NCI-H187 (cell line): ENCODE results near the gene SI.
"Not testable (repeated sequence)": the region's sequence is repeated elsewhere in the genome, so short reads cannot be mapped to it uniquely, and the experiment has no call there.

Experiments used
- DNase-seq, 2 experiments: peaks; one replicate each; lab custom pipeline; 2025; lab: John Stamatoyannopoulos, UW

The SI gene

DNA sequence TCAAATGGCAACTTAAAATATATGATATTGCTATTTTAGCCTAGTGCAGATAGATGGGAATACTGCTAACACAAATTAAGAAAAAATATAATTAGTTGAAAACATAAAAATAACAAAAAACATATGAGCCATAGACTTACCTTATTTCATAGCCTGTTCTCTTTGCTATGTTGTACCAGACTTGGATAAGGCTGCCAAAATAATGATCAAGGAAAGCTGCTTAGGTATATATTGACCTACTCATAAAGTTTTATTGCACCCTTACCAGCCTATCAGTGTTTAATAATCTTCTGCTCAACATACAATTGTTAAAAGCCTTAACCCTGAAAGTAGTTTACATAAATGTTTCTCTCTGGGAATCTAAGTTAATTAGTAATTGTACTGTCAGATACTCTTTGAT, at the start of gene SI:
Gene SI (minus strand): TSS at position 204 of the 400 bp plus-strand sequence. CDS start 2,484 bp downstream, outside the sequence.
- DNase-seq, result no peak

DNA sequence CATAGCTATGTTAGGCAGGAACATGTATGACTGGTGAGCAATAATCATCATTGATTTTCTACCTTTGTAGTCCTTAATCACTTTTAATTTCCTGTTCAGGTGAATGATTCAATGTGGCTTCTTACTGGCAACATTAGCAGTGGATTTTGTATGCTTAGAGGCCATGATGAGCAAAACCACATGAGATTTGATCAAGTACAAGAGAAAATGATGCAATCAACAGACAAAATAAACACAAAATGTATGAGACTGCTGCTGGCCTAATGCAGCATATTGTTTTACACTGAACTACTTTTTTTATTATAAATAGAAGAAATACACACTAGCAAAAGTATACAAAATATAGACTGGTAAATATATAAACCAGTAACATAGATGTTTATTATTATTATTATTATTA, 47.5 kb upstream of the SI start:
- no peak for DNase-seq

DNA sequence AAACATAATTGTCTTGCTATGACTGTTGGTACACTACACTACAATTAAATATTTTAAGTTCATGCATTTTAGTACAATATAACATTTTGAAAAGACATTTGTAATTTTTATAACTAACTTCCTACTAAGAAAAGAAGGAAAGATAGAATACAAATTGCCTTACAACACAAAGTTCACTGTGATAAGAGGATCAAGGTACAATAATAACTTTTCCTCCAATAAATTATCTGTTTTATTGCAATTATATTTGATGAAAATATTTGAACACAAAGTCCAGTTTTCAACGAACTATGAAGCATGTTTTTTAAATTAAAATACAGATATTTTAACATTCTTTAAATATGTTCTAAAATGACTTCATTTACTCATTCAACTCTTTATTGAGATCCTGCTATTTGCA, 33.1 kb upstream of the SI start:
- DNase-seq, result no peak

DNA sequence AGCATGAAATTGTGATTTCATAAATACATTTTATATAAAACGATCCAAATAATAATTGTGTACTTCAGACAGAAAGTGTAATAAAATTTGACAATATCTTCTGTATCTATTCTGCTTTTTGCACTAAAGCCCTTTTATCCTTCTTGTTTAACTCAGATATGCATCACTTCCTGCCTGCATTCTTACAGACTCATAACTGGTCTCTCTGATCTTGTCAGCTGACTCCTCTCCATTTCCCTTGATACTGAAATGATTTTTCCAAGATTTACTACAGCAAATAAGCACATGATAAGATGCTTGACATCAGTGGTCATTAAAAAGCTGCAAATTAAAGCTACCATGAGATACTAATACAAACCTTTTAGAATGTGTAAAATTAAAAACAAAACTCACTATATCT, 25.3 kb upstream of the SI start:
- DNase-seq, result no peak

DNA sequence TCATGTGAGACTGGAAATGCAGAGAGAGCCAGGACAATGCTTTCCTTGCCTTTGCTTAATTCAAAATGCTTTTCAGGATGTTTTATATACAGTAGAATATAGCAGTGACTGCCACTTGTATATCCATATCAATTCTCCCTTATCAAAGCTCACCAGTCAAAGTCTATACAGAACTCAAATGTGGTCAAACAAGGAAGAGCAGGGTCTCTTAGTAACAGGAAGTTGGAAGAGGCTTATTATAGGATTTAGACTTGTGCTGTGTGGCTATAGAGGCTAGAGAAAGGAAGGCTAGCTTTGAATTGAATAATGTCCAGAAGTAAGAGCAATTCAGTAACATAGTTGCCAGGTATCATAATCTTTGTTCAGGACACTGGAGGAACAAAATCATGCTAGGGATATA, 4.4 kb upstream of the SI start:
- no peak for DNase-seq

DNA sequence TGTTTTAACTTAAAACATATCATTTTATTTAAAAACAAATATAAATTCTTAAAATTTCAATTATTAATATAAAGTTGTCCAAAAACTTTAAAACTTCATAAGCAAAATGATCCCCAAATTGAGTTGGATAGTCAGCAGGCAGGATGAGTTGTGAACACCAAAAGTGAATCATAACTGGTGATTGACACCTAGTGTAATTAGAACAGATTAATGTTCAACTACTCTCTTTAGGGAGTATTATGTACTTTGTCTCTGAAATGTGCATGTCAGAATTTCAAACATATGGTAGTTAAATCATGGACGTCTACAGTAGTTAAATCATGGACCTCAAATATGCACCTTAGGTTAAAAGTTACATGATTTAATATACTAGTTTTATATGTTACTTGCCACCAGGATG, 2.9 kb upstream of the SI start:
- DNase-seq, result no peak

DNA sequence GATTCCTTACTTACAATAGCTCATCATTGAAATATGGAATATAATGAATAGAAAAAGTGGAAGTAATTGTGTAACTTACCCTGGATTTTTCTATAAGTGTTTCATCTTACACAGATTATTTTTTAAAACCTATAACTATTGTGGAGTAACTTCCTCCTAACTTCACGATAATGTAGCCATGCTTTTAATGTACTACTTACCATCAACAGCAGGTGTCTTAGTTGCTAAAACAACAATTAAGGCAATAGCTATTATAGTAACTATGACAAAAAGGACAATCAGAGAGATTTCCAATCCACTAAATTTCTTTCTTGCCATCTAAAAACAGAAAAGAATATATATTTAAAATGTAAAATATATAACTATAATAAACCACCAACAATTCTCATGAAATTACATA, 2.6 kb downstream of the SI start:
- no peak for DNase-seq

DNA sequence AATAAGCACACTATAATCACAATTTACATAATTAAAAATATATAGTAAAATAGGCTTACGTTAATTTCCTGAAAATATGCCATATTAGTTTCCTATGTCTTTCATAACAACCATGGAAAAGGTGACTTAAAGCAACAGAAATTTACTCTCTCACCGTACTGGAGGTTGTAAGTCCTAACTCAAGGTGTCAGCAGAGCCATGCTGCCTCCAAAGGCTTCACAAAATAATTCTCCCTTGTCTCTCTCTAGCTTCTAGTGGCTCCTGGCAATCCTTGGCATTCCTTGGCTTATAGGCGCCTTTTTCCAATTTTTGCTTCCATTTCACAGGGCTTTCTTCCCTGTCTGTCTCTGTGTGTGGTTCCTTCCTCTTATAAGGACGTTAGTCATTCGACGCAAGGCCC, 7.6 kb downstream of the SI start:
- DNase-seq, result no peak

DNA sequence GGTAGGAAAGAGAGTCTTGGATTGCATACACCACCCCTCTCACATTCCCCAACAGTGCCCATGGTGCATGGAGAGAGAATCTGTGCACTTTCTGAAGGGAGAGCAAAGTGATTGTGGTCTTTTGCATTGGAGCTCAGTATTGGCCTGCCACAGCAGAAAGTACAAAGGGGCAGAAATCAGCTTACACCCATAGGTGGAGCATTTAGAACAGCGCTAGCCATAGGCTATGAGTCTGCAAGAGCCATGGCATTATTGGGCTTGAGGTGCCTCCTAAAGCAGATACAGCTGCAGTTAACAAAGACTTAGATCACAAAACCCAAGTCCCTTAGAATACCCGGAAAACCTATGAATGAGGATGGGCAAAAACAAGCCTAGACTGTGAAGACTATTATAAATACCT, 21.8 kb downstream of the SI start:
- no peak for DNase-seq

DNA sequence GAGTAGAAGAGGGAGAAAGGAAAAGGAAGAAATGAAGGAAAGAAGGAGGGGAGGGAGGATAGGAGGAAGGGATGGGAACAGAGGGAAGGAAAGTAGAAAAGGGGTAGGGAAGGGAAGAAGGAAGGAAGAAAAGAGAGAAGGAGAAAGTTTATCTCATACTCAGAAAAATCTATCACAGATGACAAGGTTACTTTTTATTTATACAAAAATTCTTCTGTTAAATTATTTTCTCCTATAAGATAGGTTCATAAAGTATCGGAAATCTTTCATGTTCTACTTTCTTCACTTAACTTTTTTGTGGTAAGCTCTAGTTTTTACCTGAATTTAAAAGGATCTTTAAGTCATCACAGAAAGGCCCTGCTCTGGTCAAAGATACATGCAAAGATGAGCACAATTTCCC, 38.1 kb downstream of the SI start:
- no peak for DNase-seq

DNA sequence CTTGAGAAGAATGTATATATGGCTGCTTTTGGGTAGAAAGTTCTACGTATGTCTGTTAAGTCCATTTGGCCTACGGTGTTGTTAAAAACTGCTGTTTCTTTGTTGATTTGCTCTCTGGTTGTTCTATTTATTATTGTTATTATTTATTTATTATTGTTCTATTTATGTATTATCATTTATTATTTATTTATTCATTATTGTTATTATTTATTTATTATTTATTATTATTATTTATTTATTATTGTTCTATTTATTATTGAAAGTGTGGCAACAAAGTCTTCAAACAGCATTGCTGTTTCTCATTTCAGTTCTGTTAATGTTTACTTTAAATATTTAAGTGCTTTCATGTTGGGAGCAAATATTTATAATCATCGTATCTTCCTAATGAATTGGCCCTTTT, 66.7 kb downstream of the SI start:
- no peak for DNase-seq

DNA sequence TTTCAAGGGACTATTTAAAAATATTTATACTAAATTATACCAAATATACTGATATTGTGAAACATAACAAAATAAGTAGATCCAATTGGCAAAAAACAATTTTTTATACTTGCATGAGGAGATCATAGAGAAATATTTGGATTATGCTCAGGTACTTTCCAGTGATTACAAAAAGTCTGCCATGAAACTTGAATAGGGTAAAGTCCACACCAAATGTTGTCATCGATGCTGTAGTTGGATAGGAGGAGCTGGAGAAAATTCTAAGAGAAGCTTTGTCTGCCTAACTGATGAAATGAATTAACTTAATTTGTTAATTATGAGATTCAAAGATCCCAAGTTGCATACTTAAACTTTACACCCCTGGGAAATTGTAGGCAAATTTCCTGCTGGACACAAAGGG, 93.3 kb downstream of the SI start:
- no peak for DNase-seq

DNA sequence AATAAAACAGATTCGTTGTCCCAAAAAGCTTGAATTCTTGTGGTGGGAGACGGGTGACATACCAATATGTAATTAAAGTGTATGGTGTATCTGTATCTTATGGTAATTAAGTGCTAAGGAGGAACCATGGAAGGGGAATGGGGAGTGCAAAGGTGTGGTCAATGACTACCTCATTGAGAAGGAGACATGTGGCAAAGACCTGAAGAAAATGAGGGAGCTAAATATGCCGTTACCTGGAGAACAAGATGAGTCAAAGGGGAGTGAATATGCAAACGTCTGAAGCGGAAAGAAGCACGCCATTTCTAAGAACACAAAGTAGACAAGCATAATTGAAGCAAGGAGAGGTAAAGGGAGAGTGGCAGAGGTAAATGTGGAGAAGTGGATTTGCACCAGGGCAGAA, 115.7 kb downstream of the SI start:
- DNase-seq, result no peak

DNA sequence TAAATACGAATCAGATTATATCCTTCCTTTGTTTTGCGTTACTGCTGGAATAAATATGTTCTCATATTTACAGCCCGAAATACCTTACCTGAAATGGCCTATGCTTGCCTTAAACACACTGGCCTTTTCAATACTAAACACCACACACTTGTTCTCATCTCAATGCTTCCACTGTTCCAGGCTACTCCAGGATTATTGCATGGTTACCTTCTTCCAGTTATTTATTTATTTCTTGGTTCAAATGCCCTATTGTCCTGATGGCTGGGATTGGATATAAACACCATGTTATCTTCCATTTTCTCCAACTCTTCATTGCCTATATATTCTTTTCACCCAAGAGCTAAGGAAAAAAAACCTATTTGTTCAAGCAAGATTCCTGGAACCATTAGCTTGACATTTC, 125.3 kb downstream of the SI start:
- no peak for DNase-seq

DNA sequence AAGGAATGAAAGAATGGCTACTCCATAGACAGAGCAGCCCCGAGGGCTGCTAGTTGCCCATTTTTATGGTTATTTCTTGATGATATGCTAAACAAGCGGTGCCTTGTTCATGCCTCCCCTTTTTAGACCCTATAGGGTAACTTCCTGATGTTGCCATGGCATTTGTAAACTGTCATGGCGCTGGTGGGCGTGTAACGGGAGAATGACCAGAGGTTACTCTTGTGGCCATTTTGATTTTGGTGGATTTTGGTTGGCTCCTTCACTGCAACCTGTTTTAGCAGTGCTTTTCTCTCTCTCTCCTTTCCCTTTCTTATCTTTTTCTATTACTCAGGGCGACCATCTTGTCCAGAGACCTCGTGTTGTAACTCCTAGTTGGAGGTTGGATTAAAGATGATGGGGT, 126.9 kb downstream of the SI start:
- DNase-seq, result not testable (repeated sequence)

DNA sequence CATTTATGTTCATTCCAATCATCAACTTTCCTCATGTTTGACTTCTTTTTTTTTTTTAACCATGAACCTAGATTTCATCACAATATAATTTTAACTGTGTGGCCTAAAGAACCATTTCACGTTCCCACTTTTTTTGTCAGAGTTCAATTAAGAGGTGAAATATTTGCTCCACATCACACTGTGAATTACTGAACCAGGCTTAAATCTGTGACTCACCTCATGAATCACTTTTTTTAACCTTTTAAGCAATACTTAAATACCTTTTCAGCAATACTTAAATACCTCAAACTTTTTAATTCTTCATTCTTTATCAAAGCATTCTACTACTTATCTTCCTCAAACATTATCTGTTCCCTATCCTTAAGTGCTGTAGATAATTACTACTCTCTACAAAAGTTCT, 137.6 kb downstream of the SI start:
- DNase-seq, result no peak

DNA sequence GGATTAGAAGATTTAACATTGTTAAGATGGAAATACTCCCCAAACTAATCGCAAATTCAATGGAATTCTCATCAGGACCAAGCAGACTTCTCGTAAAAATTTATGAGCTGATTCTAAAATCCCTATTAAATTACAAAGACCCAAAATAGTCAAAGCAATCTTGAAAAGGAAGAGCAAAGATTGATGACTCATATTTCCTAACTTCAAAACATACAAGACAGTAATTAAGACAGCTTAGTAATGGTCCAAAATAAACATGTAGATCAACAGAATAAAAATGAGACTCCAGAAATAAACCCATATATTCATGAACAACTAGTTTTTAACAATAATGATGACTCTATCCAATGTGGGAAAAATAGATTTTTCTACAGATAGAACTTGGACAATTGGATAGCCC, 148.7 kb downstream of the SI start:
- no peak for DNase-seq
